GM06990 (cell line): ENCODE results near the gene ACBD6.

Experiments
- DNase-seq: peaks from one replicate; pipeline ENCODE4 v3.0.0-alpha.2; 2011; ENCODE audit not compliant: insufficient read length; ENCODE audit errors: extremely low read depth
- H3K27me3 ChIP-seq: replicated peaks from 2 replicates; pipeline ENCODE4 v1.6.0; 2011; ENCODE audit warnings: low read length; ENCODE audit not compliant: control insufficient read depth, insufficient read depth
- H3K36me3 ChIP-seq: 2 replicates; pipeline ENCODE4 v1.5.1; 2011; ENCODE audit warnings: low read length; ENCODE audit not compliant: control insufficient read depth, insufficient read depth
- H3K4me3 ChIP-seq: replicated peaks from 2 replicates; pipeline ENCODE4 v1.5.1; 2011; ENCODE audit warnings: low read depth, mild to moderate bottlenecking, control low read depth, low read length
- TF ChIP-seq, protein P1 (sequence below): IDR thresholded peaks from 2 replicates; pipeline ENCODE4 v1.5.1; 2011; ENCODE audit warnings: low read length, control low read depth, mild to moderate bottlenecking, inconsistent platforms; ENCODE audit not compliant: insufficient read depth, poor library complexity, severe bottlenecking

The ACBD6 gene

GRCh38 chr1:180440335-180440734, 62.0 kb downstream of the ACBD6 start:
- TF ChIP-seq, protein P1, sequence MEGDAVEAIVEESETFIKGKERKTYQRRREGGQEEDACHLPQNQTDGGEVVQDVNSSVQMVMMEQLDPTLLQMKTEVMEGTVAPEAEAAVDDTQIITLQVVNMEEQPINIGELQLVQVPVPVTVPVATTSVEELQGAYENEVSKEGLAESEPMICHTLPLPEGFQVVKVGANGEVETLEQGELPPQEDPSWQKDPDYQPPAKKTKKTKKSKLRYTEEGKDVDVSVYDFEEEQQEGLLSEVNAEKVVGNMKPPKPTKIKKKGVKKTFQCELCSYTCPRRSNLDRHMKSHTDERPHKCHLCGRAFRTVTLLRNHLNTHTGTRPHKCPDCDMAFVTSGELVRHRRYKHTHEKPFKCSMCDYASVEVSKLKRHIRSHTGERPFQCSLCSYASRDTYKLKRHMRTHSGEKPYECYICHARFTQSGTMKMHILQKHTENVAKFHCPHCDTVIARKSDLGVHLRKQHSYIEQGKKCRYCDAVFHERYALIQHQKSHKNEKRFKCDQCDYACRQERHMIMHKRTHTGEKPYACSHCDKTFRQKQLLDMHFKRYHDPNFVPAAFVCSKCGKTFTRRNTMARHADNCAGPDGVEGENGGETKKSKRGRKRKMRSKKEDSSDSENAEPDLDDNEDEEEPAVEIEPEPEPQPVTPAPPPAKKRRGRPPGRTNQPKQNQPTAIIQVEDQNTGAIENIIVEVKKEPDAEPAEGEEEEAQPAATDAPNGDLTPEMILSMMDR, result no peak
- Histone ChIP-seq H3K36me3 (no peaks in the 10 kb centered on the region; the same call in 1 of the 2 replicates), H3K4me3 (no peak overlapping the region), H3K27me3 (no peaks in the 10 kb centered on the region)
- no peak for DNase-seq

DNA sequence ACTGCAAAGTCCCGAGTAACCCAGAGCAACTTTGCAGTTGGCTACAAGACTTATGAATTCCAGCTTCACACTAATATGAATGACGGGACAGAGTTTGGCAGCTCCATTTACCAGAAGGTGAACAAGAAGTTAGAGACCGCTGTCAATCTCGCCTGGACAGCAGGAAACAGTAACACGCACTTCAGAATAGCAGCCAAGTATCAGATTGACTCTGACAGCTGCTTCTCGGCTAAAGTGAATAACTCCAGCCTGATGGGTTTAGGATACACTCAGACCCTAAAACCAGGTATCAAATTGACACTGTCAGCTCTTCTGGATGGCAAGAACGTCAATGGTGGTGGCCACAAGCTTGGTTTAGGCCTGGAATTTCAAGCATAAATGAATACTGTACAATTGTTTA, 66.8 kb downstream of the ACBD6 start:
- Histone ChIP-seq H3K36me3 (no peaks in the 10 kb centered on the region; the same call in 1 of the 2 replicates), H3K27me3 (no peaks in the 10 kb centered on the region), H3K4me3 (no peak overlapping the region)
- TF ChIP-seq, protein P1, result no peak
- DNase-seq, result no peak

- H3K27me3 ChIP-seq, result no peaks in the 10 kb centered on the region
- DNase-seq, result no peak
- TF ChIP-seq, protein P1, result no peak
- no peaks in the 10 kb centered on the region; the same call in none of the 2 replicates for H3K36me3 ChIP-seq
- no peak overlapping the region for H3K4me3 ChIP-seq
Observed at GRCh38 chr1:180433873-180434272, 68.5 kb downstream of the ACBD6 start.

DNA sequence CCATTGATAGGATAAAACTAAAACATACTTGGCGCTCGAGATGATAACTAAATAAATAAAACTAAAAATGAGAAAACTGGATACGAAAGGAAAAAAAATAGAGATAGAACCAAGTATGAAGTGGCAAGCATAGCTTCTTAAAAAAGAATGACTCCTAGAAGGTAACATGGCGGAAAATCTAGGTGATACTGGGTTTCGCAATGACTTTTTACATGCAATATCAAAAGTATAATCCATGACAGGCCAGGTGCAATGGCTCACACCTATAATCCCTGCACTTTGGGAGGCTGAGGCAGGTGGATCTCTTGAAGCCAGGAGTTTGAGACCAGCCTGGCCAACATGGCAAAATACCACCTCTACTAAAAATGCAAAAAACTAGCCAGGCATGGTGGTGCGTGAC, 70.7 kb downstream of the ACBD6 start:
- Histone ChIP-seq H3K27me3 (no peaks in the 10 kb centered on the region), H3K4me3 (no peak overlapping the region), H3K36me3 (no peaks in the 10 kb centered on the region; the same call in none of the 2 replicates)
- TF ChIP-seq, protein P1, result no peak
- no peak for DNase-seq

GRCh38 chr1:180428782-180429695, 73.3 kb downstream of the ACBD6 start:
- DNase-seq, result no peak
- Histone ChIP-seq H3K27me3 (no peaks in the 10 kb centered on the region), H3K36me3 (no peaks in the 10 kb centered on the region; the same call in none of the 2 replicates), H3K4me3 (no peak overlapping the region)
- TF ChIP-seq, protein P1, result no peak
